Fibroblast of lung (primary cell): ENCODE data around the gene PRPH.

ENCODE experiments used
- EZH2 ChIP-seq: IDR thresholded peaks from 2 replicates; pipeline ENCODE4 v1.5.1; 2012; ENCODE audit warnings: low read length, control low read depth, mild to moderate bottlenecking; ENCODE audit errors: missing control alignments
- TF ChIP-seq, protein P1 (sequence below), 2 donors: IDR thresholded peaks in 1 of 2; conservative IDR thresholded peaks in 1 of 2; 1 replicate in 1 of 2; 2 replicates in 1 of 2; pipeline ENCODE4 v1.5.1; 2011 to 2012; ENCODE audit warnings: low read length in 2 of 2, control low read depth in 1 of 2, inconsistent platforms in 1 of 2, low read depth in 1 of 2, mild to moderate bottlenecking in 1 of 2

DNA sequence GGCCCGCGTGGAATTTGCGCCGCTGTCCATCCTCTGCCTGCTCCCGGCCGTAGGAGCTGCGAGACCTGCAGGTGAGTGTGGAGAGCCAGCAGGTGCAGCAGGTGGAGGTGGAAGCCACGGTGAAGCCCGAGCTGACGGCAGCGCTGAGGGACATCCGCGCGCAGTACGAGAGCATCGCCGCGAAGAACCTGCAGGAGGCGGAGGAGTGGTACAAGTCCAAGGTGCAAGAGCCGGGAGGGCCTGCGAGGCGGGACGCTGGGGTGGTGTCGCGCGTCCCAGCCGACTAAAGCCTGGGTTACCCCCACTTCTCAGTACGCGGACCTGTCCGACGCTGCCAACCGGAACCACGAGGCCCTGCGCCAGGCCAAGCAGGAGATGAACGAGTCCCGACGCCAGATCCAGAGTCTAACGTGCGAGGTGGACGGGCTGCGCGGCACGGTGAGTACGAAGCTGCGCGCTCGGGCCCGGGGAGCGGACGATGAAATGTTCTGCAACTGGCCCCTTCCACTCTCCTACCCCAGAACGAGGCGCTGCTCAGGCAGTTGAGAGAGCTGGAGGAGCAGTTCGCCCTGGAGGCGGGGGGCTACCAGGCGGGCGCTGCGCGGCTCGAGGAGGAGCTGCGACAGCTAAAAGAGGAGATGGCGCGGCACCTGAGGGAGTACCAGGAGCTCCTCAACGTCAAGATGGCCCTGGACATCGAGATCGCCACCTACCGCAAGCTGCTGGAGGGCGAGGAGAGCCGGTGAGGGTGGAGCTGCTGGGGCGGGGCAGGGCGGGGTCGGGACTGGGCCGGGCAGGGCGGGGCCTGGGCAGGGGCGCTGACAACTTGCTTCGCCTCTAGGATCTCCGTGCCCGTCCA, 2.1 kb downstream of the PRPH start:
- TF ChIP-seq, protein P1, sequence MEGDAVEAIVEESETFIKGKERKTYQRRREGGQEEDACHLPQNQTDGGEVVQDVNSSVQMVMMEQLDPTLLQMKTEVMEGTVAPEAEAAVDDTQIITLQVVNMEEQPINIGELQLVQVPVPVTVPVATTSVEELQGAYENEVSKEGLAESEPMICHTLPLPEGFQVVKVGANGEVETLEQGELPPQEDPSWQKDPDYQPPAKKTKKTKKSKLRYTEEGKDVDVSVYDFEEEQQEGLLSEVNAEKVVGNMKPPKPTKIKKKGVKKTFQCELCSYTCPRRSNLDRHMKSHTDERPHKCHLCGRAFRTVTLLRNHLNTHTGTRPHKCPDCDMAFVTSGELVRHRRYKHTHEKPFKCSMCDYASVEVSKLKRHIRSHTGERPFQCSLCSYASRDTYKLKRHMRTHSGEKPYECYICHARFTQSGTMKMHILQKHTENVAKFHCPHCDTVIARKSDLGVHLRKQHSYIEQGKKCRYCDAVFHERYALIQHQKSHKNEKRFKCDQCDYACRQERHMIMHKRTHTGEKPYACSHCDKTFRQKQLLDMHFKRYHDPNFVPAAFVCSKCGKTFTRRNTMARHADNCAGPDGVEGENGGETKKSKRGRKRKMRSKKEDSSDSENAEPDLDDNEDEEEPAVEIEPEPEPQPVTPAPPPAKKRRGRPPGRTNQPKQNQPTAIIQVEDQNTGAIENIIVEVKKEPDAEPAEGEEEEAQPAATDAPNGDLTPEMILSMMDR (conservative IDR thresholded peaks at IDR 0.05 in 1 of 2, IDR thresholded peaks at IDR 0.05 in 1 of 2; ENCODE audit: low read depth in 1 of 2, low read length in 2 of 2) = no peak
- TF ChIP-seq EZH2 = peak; percentile 77
